ENCODE results near the gene CSGALNACT2. TPM values are rescaled to one million over a fixed set of nuclear protein-coding genes. Genes with fewer than 3 reads are reported as not detected.
A peak's percentile ranks its signal among the peaks of the same experiment; 100 is the strongest.
"Not testable (repeated sequence)": the region's sequence is repeated elsewhere in the genome, so short reads cannot be mapped to it uniquely, and the experiment has no call there.

Gene CSGALNACT2
- polyA plus RNA-seq (2013, experiment 1 of 2; ENCODE audit: insufficient read length), result 26.8 TPM
- polyA plus RNA-seq (2013, experiment 2 of 2; ENCODE audit: insufficient read length), result 27.8 TPM

DNA sequence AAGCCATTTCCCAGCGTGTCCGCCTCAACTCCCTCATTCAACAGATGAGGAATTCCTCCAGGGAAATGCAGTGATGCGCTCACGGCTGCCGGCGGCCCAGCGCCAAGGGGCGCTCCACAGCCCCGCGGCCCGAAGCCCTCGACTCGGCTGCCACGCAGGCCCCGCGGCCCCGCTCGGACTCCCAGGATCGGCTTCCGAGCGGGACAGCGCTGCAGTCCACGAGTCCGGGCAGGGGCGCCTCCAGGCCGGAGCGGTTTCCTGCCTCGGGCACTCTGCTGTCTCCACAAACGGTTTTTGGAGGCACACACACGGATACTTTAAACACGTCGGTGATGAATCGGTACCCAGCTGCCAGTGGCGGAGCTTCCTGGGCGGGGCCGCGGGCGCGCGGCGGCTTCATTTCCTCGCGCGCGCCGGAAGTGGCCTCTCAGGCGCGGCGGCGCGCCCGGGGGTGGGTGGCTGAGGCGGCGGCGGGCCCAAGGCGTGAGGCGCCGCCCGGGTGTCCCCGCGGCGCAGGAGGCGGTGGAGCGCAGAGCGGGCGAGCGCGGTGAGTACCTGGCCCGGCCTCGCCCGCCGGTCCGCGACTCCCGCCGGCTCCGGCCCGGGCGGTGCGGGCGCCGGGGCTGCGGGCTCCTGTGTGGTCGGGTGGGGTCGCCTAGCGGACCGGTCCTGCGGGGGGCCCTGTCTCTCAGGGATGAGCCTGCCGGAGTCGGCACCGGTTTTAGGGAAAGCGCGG is at the start of gene CSGALNACT2:
Gene CSGALNACT2, plus strand, starts transcription at position 425 of the 736 bp plus-strand sequence. CDS start 16,705 bp downstream, outside the sequence.
- DNase-seq, result peak; percentile 87

DNA sequence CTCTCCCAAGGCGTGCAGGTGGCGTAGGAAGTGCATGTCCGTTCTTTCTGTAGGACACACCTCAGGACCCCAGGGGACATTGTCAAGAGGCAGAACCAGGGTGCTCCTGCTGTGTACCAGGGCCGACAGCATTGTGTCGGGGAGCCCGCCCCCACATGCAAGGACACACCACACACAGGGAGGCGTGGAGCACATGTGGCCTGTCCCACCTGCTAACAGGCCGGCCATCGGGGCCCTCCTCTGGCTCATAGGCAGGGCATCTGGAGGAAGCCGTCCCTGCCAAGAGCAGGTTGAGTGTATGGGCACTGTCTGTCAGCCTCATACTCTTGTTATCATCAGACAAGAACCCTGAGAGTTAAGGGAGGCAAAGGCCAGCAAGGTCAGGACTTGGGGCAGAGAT is 48.7 kb upstream of the CSGALNACT2 start:
- DNase-seq, result no peak

DNA sequence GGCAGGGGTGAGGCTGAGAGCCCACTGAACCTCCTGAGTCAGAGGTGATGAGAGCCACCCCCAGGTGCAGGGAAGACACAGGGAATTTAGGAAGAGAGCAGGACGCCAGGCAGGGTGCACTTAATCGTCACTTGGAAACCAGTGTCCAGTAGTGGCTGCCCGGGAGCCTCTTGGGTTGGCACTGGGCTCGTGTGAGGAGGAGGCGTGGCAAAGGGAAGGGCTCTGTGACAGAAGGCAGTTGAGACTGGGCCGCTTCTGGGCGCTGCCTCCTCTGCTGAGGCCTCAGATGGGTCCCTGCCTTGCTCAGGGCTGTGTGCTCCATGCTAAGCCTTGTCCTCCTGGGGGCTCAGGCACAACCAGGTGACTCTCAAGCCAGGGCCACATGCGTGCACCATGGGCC is 48.1 kb upstream of the CSGALNACT2 start:
- DNase-seq, result no peak

GRCh38 chr10:43090664-43091063 is 47.6 kb upstream of the CSGALNACT2 start:
- DNase-seq, result no peak

- DNase-seq, result no peak
Observed at GRCh38 chr10:43091846-43092245, 46.4 kb upstream of the CSGALNACT2 start.

DNA sequence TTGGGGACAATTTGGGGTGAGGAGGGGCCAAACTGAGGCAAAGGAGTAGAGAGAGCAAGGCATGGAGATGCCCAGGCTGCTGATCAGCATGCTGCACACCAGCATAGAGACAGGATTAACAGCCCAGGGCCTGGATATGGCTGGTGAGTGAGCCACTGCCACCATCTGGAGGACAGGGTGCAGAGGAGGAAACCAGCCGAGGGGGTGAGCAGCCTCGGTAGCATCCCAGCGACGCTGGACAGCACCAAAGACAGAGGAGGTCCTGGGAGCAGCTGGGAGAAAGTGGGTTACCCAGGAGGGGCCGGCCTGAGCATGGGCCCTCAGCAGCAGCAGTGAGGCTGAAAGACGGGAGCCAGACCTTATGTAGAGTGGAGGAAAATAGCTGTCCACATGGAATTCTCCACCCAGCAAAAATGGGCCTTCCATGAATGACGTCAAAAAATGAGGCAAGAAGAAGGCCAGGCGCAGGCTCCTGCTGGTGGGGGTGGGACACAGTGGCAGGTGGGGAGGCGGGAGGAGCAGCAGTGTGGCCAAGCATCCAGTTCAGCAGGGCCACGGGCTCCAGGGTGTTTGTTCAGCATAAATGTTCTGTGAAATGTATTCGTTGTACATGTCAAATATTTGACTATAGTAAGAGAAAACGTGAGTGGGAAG is 44.7 kb upstream of the CSGALNACT2 start:
- DNase-seq, result peak; percentile 9

GRCh38 chr10:43094085-43094484 is 44.2 kb upstream of the CSGALNACT2 start:
- DNase-seq, result no peak

DNA sequence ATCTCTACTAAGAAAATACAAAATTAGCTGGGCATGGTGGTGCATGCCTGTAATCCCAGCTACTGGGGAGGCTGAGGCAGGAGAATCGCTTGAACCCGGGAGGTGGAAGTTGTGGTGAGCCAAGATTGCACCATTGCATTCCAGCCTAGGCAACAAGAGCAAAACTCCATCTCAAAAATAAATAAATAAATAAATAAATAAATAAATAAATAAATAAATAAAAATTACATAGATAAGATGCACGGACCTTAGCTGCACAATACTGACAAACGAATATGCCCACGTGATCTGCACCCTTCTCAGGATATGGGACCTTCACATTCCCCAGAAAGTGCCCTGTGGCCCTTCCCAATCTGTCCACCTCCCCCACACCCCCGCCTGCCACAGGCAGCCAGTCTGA is 38.9 kb upstream of the CSGALNACT2 start:
- not testable (repeated sequence) for DNase-seq

DNA sequence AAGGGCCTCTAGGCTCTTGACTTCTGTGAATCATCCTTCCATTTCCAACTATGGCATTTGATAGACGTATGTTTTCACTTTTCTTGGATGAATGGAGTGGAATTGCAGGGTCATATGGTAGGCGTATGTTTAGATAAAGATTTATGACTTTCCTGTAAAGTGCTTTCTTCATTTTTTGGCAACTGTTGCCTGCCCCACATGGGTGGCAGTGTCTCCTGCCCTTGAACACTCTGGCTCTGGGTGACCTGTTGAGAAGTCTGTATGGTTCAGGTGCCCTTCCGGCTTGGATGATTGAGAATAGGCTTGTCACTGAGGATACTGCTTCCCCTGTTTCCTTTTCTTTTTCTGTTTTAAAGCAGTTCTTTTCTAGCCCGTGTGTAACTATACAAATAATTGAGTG is 38.3 kb upstream of the CSGALNACT2 start:
- DNase-seq, result no peak

DNA sequence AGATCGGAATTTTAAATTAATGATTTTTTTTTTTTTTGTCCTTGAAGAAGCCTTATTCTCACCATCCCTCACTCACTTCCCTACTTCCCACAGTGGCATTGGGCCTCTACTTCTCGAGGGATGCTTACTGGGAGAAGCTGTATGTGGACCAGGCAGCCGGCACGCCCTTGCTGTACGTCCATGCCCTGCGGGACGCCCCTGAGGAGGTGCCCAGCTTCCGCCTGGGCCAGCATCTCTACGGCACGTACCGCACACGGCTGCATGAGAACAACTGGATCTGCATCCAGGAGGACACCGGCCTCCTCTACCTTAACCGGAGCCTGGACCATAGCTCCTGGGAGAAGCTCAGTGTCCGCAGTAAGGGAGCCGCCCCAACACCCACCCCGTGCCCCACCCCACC is 37.9 kb upstream of the CSGALNACT2 start:
- no peak for DNase-seq

DNA sequence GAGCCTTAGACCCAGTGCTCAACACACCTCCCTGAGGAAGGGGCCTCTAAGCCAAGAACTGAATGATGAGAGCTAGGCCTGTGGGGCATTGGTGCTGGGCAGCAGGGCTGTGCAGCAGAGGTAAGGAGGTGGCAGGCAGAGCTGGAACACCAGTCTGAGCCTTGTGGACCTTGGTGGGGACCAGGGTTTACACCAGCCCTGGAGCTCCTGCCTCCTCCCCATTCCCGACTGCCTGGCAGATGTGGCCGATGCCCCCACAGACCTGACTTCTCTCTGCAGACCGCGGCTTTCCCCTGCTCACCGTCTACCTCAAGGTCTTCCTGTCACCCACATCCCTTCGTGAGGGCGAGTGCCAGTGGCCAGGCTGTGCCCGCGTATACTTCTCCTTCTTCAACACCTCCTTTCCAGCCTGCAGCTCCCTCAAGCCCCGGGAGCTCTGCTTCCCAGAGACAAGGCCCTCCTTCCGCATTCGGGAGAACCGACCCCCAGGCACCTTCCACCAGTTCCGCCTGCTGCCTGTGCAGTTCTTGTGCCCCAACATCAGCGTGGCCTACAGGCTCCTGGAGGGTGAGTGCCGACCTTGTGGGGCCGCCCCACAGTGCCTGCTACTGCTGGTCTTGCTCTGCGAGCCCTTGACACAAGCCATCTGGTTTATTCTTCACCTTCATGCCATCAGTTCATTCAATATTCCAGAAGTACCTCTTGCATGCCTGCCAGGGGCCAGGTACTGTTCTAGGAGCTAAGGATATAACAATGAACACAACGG is 36.0 kb upstream of the CSGALNACT2 start:
- DNase-seq, result no peak

GRCh38 chr10:43105102-43105955 is 32.9 kb upstream of the CSGALNACT2 start:
- peak; percentile 78 for DNase-seq

GRCh38 chr10:43105956-43106229 is 32.4 kb upstream of the CSGALNACT2 start:
- DNase-seq, result no peak

DNA sequence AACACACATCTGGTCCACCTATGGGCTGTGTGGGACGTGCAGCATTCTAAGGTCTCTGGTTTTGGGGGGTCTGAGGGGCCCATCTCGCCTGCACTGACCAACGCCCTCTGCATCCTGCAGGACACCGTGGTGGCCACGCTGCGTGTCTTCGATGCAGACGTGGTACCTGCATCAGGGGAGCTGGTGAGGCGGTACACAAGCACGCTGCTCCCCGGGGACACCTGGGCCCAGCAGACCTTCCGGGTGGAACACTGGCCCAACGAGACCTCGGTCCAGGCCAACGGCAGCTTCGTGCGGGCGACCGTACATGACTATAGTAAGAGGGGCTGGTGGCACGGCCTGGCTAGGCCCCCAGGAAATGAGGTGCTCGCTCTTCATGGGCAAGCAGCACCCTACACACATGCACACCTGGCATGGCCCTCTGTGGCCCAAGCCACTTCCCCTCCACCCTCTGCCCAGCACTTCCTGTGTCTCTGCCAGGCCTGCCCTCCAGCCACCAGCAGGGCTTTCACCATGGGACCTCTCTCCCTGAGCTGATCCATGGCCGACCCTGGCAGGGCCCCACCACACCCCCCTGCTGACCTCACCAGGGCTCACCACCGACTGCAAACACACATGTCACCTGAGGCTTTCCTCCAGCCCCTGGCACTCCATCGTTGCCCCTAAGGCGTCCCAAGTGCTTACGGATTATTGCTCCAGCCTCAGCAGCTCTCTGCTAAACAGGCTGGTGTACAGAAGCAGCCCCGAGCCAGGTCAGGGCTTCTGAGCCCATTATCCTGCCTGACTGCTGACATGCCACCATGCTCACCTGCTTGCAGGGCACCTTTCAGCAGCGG is 31.8 kb upstream of the CSGALNACT2 start:
- DNase-seq, result no peak

- no peak for DNase-seq
Observed at GRCh38 chr10:43108951-43109350, 29.3 kb upstream of the CSGALNACT2 start.

- peak; percentile 8 for DNase-seq
Observed at GRCh38 chr10:43109671-43110249, 28.5 kb upstream of the CSGALNACT2 start.

GRCh38 chr10:43110338-43111071 is 27.7 kb upstream of the CSGALNACT2 start:
- peak; percentile 40 for DNase-seq

DNA sequence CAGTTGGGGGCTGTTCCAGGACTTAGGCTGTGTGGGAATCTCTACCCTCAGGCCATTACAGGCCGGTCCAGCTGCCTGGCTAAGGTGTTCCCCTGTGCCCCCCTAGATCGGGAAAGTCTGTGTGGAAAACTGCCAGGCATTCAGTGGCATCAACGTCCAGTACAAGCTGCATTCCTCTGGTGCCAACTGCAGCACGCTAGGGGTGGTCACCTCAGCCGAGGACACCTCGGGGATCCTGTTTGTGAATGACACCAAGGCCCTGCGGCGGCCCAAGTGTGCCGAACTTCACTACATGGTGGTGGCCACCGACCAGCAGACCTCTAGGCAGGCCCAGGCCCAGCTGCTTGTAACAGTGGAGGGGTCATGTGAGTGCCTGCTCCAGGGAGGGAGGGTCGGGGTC is 27.1 kb upstream of the CSGALNACT2 start:
- no peak for DNase-seq

DNA sequence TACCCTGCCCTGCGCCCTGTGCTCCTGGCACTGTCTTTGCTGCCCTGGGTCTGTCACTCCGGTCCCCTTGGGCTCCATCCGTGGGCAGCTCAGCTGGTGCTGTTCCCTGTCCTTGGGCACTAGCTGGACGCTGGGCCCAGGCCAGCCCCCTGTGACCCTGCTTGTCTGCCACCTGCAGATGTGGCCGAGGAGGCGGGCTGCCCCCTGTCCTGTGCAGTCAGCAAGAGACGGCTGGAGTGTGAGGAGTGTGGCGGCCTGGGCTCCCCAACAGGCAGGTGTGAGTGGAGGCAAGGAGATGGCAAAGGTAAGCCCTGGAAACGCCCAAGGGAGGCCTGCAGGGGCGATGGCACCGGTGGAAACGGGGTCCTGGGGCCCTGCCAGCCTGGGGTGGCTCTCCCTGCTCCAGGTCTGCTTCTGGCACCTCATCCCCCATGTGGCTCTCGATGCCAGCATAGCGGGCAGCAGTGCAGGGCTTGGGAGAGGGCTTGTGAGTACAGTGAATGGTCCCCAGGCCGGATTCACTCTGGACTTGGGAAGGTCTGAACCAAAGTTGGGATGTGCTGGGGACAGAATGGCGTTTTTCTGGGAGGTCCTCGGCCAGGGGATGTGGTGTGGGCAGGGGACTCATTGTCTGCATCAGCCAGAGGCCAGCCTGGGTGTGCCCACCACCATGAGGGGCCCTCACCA is 26.2 kb upstream of the CSGALNACT2 start:
- no peak for DNase-seq

DNA sequence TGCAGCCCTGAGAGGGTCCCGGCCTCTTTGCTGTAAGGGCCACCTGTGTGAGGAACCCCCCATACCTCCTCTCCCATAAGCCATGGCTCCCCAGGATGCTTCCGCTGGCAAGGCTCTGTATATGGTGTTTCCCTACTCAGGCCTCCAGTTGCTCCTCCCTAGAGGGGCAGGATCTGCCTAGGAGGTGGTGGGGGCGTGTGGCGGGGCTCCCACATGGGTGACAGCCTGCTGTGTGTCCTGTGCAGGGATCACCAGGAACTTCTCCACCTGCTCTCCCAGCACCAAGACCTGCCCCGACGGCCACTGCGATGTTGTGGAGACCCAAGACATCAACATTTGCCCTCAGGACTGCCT is 25.7 kb upstream of the CSGALNACT2 start:
- DNase-seq, result no peak

Measured in fibroblast of skin of scalp (primary cell).